GM19239 (cell line): ENCODE results near the gene CDC45.

Source experiments
- DNase-seq: peaks from one replicate; pipeline ENCODE4 v3.0.0; 2011; ENCODE audit warnings: low spot score; ENCODE audit not compliant: insufficient read length
- FAIRE-seq: peaks from 2 replicates; lab custom pipeline; 2011; peaks lifted over from hg19 to GRCh38; lab: Jason Lieb, UNC

The CDC45 gene

DNA sequence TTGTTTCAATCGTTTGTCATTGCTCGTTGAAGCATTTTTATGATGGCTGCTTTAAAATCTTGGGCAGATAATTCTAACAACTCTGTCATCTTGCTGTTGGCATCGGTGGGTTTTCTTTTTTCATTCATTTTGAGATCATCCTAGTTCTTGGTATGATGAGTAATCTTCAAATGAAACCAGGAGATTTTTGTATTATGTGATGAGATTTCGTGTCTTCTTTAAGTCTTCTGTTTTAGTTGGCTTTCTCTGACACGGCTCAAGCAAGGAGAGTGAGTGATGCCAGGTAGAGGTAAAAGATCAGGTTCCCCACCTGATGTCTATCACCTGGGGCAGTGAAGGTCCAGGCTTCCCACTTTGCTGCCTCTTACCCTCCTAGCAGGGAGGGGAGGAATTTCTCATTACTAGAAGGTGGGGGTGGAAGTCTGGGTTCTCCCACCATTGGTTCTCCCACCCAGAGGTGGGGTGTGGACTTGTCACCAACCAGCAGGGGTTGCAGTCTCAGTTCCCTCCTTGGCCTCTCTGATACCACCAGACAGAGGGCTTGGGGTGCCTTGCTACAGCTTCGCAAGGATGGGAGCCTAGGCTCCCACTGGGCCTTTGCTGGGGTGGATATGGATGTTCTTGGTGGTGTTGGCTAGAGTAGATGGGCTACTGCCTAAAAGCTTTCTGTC lies 12.9 kb downstream of the CDC45 start:
- DNase-seq: no peak
- no peak for FAIRE-seq

DNA sequence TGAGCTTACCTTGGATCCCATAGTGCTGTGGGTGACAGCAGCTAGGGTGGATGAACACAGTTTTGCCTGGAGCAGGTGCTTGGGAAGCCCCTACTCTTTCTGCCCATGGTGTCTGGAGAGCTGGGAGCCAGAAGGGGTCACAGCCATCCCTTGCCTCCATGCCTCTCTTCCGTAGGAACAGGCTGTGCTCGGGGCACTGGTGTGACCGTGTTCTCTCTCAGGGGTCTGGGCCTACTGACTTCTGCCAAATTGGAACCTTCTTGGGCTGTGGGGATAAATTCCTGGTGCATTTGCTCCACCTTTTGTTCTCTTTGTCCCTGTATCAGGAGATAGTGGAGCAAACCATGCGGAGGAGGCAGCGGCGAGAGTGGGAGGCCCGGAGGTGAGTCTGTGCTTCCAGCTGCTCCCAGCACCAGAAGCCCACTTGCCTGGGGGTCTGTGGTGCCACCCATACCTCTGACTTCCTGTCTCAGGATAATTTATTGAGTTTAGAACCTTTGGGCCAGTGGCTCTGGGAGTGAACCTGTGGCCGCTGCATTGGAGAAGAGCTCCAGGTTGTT lies 14.4 kb downstream of the CDC45 start:
- DNase-seq (no peak), FAIRE-seq (no peak)

DNA sequence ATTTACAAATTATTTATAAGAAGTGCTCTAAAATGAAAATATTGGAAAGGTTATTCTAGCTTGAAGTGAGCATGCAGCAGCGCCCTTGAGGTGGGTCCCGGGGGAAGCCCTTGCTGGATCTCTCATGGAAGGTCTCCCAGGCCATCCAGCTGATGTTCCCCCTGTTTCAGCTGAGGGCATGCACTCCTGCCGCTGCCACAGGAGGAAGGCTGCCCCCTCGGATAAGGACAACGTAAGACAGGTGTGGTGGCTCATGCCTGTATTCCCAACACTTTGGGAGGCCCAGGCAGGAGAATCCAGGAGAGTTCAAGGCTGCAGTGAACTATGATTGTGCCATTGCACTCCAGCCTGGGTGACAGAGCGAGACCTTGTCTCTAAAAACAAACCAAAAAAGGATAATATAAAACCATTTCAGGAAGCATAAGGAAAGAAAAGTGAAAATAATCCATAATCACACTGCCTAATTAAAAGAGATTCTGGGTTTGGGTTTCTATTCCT lies 15.0 kb downstream of the CDC45 start:
- no peak for DNase-seq
- FAIRE-seq: no peak

DNA sequence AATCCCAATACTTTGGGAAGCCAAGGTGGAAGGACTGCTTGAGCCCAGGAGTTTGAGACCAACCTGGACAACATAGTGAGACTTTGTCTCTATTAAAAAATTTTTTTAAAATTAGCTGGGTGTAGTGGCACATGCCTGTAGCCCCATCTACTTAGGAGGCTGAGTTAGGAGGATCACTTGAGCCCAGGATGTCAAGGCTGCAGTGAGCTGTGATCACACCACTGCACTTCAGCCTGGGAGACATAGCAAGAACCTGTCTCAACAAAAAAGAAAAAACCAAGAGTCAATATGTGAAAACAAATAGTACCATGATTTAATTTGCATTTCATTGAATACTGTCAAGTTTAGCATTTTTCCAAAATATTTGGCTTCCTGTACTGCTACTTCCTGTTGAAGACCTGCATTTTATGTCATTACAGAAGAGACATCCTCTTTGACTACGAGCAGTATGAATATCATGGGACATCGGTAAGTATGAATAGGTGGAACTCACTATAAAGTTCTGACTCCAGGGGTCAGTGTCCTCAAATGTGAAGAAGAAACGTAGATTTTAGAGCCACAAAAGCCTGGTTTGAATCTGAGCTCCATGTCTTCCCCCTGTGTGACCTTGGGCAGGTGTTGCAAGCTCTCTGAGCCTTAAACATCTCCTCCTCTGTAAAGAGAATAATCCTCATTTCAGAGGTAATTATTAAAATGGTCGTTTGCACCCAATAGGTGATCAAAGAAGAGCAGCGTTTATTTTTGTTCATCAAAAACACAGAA lies 16.0 kb downstream of the CDC45 start:
- FAIRE-seq: no peak
- DNase-seq: no peak

DNA sequence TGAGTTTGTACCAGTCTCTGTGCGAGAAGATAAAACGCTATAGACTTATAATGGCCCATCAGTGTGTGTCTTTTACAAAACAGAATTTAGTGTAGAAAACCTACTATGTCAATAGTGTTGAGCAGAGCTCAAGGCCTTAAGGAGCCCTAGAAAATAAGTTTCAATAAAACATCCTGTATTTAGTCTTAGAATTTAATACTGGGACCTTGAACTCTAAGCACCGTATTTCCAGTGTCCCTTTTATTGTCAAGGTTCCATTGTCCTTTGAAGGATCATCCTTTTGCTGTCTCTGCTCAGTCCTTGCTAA lies 16.6 kb downstream of the CDC45 start:
- no peak for DNase-seq
- no peak for FAIRE-seq

DNA sequence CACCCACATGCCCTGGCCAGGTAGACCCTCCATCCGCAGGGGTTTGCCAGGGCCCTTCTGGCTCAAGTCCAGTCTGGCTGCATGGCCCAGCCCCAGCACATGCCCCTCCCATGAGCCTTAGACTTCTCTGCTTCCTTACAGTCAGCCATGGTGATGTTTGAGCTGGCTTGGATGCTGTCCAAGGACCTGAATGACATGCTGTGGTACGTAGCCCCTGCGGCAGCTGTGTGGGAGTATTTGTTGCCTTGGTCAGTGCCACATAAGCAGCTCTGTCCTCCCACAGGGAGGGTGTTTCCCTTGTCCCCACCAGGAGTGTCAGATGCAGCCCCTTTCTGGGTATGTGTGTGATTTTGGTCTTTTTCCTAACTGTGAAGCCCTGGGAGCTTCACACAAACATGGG lies 17.5 kb downstream of the CDC45 start:
- no peak for FAIRE-seq

DNA sequence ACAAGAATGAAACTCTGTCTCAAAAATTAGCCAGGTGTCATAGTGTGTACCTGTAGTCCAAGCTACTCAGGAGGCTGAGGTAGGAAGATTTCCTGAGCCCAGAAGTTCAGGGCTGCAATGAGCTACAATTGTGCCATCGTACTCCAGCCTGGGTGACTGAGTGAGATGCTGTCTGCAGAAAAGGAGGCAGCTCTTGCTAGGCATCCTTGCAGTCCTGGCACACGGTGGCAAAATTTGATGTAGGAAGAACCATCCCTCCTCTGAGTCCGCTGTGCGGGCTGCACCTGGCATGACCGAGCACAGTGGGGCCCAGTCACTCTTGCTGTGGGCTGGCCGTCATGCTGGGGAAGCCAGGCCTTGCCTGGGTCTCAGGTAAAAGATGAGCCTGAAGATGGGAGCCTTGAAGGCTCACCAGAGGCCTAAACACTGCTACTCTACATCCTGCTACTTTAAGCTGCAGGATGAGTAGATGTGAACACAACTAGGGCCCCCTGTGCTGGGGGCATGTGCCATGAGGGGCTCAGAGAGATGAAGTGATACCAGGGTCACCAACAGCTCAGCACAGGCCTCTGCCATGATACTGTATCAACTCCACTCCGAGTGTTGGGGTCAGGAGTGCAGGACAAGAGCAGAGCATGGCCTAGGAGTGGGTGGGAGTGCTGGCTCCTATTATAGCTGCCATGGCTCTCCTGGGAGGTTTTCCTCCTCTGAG lies 18.6 kb downstream of the CDC45 start:
- no peak for DNase-seq
- FAIRE-seq: no peak

More for the DNA sequence above, 17.5 kb downstream of the CDC45 start:
- DNase-seq: no peak

DNA sequence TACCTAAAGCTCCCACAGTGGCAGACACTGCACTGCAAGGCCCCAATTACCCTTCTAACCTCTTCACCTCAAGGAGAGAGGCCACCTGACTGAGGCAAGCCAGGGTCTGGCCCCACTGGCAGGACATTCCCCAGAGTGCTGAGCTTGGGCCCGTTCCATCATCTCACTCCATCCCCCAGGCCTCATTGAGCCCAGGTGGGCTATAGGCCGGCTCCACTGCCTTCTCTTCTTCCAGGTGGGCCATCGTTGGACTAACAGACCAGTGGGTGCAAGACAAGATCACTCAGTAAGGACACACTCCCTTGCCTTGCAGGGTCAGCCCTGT lies 19.1 kb downstream of the CDC45 start:
- DNase-seq: no peak
- no peak for FAIRE-seq

DNA sequence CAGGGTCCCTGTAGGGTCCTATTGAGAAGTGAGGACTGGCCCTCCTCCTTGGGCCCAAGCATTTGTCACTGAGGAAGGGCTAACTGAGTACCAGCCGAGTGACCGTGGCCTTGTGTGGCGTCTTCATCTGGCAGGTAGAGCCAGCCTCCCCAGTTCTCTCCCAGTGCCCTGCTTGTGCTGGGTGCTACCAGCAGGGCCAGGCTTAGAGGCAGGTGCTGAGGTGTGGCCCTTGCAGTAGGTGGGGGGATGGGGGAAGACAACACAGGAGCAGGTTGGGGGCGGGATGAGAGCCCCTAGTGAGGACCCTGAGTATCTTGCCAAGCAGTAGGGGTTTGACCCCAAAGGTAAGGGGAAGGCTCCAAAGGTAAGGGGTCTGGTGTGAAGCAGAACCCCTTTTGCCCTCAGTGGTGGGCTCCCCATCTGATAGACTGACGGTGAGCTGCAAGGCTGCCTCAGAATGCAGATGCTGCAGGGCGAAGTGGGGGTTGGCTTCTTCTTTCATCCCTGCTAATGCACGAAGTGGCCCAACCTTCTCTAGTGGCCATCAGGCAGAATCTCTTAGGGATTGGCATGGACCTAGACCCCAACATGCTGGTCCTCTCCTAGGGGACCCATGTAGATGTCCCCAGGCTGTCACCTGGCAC lies 19.6 kb downstream of the CDC45 start:
- FAIRE-seq (no peak), DNase-seq (no peak)

DNA sequence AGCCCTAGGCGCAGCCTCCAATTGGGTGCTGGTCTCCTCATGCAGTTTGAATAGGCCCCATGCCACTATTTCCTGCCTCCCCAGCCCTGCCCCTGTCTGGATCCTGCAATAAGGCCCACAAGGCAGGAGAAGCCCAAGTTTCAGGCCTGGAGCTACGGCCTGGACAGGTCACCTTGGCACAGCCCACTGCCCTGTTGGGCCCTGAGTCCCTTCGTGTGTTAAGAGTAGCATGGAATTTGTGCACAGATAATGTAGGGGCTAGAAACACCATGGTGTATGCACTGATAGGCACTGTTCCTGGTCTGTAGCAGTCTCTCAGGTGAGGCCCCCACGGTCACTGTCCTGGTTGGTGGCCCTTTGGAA lies 20.1 kb downstream of the CDC45 start:
- FAIRE-seq: no peak
- DNase-seq: no peak

DNA sequence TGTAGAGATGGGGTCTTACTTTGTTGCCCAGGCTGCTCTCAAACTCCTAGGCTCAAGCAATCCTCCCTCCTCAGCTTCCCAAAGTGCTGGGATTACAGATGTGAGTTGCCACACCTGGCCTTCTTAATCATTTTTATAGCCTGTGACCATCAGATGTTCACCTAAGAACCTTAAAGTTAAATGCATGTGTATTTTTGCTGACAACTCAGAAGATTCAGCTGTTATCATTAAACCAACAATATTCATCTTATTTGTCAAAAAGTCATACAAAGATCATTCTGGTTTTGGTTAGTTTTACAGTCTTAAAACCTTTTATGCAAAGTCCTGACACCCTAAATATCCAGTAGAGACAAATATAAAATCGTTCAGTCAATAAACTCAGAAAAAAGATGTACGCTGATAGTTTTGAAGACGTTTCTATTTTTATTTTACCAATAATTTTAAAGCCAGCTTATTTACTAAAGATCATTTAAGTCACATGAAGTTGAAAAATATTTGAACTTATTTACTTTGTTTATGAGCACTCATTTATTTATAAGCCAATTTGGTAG lies 22.3 kb downstream of the CDC45 start:
- no peak for FAIRE-seq
- no peak for DNase-seq

DNA sequence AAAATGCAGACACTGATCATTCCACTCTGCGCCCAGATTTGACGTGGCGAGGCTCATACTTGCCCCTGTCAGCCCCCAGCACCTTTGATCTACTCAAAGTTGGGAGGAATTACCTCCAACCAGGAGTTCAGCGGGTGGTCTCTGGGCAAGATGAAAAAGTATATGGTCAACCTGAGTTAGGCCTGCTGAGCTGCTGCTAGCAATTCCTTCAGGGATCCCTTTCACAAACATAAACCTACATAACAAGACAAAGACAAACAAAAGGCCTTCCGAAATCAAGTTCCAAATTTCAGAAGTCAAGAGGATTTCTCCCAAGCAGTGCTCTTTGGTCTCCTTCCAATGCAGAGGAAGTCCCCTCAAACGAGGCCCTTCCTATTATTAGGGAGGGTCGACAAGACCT lies 23.6 kb downstream of the CDC45 start:
- FAIRE-seq: no peak
- no peak for DNase-seq

DNA sequence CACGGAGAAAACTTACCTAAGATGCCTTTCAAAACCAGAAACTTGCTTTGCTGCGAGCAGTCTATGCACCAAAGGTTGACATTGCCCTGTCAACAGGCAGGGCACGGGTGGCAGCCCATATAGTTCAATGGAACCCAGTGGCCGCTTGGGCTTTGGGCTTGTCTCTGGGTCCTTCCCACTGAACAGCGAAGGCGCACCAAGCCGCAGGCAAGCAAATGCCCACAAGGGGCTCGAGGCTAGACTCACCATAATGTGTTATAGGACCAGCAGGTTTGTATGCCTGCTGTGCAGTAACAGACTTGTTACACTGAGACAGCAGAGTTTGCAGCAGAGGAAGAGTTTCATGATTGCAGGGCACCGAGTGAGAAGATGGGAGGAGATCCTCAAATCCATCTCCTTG lies 24.1 kb downstream of the CDC45 start:
- DNase-seq (no peak), FAIRE-seq (no peak)

DNA sequence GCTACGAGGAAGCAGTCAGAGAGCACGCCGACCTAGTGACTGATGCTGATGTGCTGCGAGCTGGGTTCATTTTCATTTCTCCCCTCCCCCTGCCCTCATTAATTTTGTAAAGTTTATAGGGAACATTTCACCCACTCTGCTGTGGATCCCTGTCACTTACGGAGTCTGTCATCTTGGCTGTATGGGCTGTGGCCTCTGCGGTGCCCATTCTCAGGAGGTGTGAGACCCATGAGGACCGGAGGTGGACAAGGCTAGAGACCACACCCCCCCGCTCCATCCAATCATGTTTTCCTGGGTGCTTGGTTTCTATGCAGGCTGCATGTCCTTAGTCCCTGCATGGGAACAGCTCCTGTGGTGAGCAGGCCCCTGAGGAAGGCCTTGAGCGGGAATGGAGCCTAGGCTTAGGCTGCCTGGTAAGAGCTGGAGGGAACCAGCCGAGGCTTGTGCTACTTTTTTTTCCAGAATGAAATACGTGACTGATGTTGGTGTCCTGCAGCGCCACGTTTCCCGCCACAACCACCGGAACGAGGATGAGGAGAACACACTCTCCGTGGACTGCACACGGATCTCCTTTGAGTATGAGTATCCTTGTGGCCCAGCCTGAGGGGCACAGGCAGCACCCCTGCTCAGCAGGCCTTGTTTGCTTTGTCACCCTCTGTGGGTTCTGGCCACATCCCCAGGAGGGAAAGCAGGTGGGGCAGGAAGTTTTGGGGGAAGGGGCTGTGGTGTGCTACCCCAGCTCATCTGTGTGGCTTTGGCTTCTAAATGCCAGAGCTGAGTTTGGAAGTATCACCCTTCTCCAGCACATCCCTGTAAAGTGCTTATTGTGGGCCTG lies 25.4 kb downstream of the CDC45 start:
- DNase-seq (no peak), FAIRE-seq (no peak)

DNA sequence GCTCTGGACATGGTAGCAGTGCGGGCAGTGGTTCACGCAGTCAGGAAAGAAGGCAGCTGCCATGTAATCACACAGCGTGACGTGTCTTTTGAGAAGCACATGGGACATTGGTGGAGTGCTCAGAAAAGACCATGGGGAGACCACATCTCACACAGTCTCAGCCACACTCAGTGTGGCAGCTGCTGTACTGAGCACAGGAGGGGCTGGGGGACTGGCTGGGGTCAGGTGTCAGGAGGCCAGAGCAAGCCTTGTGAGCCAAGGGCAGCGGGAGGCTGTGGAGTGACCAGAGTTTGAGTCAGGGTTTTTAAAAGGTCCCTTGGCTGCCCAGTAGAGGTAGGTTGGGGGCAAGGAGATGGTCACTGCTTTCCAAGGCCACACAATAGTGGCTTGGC lies 26.0 kb downstream of the CDC45 start:
- DNase-seq (no peak), FAIRE-seq (no peak)

DNA sequence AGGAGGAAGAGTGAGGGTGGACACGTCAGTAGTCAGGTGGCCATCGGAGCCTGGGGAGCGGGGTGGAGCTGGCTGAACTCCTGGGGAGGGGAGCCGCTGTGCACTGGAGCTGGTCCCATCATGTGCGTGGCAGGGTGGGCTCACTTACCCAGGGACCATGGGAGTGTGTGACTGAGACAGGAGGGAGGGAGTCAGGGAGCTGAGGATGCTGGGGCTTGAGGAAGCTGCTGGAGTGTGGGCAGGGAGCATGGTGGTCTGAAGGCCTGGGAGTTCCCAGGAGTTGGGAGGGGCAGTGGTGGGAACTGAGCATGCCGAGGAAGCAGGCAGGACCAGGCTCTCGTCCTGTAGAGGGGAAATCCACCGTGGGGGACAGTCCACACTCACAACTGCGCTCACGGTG lies 26.5 kb downstream of the CDC45 start:
- no peak for FAIRE-seq
- no peak for DNase-seq

DNA sequence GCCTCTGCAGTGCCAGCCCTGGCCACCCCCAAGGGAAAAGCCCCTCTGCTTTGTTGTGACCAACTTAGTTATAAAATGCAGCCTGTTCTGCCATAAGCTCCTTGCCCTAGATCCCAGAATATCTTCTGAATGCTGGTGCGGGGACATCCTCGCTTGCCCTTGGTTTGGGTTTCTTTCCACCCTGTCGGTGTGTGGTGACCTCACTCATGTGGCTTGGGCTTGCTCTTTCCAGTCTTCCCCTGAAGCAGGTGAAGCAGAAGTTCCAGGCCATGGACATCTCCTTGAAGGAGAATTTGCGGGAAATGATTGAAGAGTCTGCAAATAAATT lies 27.8 kb downstream of the CDC45 start:
- FAIRE-seq (no peak), DNase-seq (no peak)

DNA sequence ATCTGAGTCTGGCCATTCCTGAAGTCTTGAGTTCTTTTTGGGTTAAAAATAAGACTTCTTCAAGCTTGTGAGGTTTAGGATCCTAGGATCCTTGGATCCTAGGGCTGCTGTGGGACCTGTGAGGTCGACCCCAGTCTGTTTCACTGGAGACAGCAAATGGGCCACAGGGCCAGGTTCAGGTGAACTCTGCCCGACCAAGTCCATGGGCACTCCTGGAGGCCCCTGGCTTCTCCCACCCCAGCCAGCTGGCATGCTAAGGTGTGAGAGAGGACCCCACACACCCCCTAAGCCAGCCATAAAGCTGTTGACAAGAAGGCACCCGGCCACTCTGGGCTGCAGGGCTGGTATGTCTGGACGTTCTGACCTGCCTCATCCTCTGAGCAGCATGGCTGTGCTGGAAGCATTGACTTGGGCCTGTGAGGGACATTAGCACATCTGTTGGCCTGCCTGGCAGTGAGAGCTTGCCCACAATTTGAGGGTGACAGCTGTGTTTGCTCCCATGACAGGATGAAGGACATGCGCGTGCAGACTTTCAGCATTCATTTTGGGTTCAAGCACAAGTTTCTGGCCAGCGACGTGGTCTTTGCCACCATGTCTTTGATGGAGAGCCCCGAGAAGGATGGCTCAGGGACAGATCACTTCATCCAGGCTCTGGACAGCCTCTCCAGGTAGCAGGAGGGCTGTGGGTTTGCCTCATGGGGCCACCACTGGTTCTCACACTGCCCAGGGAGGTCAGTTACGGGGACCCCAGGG lies 28.5 kb downstream of the CDC45 start:
- FAIRE-seq (no peak), DNase-seq (no peak)

DNA sequence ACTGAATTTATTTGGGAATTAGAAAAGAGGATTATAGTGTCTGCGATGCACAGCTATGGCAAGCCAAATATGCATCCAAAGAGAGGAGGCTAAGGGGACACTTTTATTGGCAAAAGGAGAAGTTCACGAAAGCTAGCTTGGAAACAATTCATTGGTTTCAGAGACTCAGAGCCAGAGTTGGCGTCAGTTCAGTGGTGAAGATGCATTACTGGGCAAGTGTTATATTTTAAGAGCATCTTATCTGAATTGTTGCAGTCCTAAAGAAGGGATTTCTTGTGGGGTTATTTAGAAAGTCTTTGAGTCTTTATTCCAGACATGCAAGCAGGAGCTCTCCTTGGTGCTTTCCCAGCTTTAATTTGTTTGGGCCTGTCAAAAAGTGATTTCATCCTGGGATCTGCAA lies 29.5 kb downstream of the CDC45 start:
- no peak for DNase-seq
- FAIRE-seq: no peak
